Naive thymus-derived CD4-positive, alpha-beta T cell (primary cell): ENCODE results near the gene CLCN1. TPM values are rescaled to one million over a fixed set of nuclear protein-coding genes. Genes with fewer than 3 reads are reported as not detected.

Source experiments
- ATAC-seq: fragments of 150-1000 bp; cut with Tn5 transposase; 2 replicates; pipeline ENCODE4 v1.10.0; 2021; ENCODE audit warnings: mild to moderate bottlenecking, moderate library complexity
- CTCF ChIA-PET: fragments of 350-600 bp; sonication (Branson Sonifier 250); formaldehyde crosslinking; loops from one replicate; lab custom pipeline; 2021; ENCODE audit warnings: antibody characterized with exemption; lab: Charles Lee
- POLR2A ChIA-PET: fragments of 350-600 bp; sonication (Branson Sonifier 250); formaldehyde crosslinking; loops from one replicate; lab custom pipeline; 2021; ENCODE audit warnings: antibody characterized with exemption, inconsistent platforms; lab: Charles Lee
- DNase-seq, 9 donors: peaks; one replicate each; pipeline versions ENCODE4 v3.0.0 to v3.0.0-alpha.2; 2020 to 2022; ENCODE audit warnings: mixed read lengths in 1 of 9
- H3K27ac ChIP-seq: one replicate; pipeline ENCODE4 v1.7.0; 2013; ENCODE audit warnings: mild to moderate bottlenecking, low read depth, low read length, moderate library complexity
- H3K27me3 ChIP-seq, 2 donors: one replicate each; pipeline ENCODE4 v1.7.0; 2013; ENCODE audit warnings: low read length in 2 of 2, mild to moderate bottlenecking in 2 of 2, moderate library complexity in 2 of 2; ENCODE audit not compliant: control insufficient read depth in 2 of 2, insufficient read depth in 2 of 2
- H3K36me3 ChIP-seq, 3 experiments: 1 replicate in 2 of 3; 2 replicates in 1 of 3; pipeline ENCODE4 v1.7.0; 2013; ENCODE audit warnings: low read length in 3 of 3, mild to moderate bottlenecking in 3 of 3, moderate library complexity in 1 of 3; ENCODE audit not compliant: insufficient read depth in 3 of 3, control insufficient read depth in 2 of 3
- H3K4me1 ChIP-seq, 2 donors: one replicate each; pipeline ENCODE4 v1.7.0; 2013; ENCODE audit warnings: low read length in 2 of 2, mild to moderate bottlenecking in 2 of 2, moderate library complexity in 1 of 2; ENCODE audit not compliant: control insufficient read depth in 2 of 2, insufficient read depth in 2 of 2
- H3K4me3 ChIP-seq: 2 replicates; pipeline ENCODE4 v1.7.0; 2013; ENCODE audit warnings: mild to moderate bottlenecking, low read length
- H3K9me3 ChIP-seq, 3 experiments: 1 replicate in 2 of 3; 2 replicates in 1 of 3; pipeline ENCODE4 v1.7.0; 2013; ENCODE audit warnings: low read length in 3 of 3; ENCODE audit not compliant: control insufficient read depth in 2 of 3
- H3K27ac Mint-ChIP-seq, 9 donors: one replicate each; pipeline ENCODE4 v1.8.0; 2020 to 2022; ENCODE audit warnings: mixed read lengths in 9 of 9, mild to moderate bottlenecking in 8 of 9, moderate library complexity in 5 of 9, inconsistent platforms in 2 of 9
- H3K27me3 Mint-ChIP-seq, 5 donors: one replicate each; pipeline ENCODE4 v1.8.0; 2021 to 2022; ENCODE audit warnings: mixed read lengths in 5 of 5, mild to moderate bottlenecking in 1 of 5
- H3K36me3 Mint-ChIP-seq, 5 donors: one replicate each; pipeline ENCODE4 v1.8.0; 2020 to 2022; ENCODE audit warnings: mixed read lengths in 5 of 5, mild to moderate bottlenecking in 3 of 5, inconsistent platforms in 1 of 5
- H3K4me1 Mint-ChIP-seq, 7 donors: one replicate each; pipeline ENCODE4 v1.8.0; 2020 to 2022; ENCODE audit warnings: mixed read lengths in 7 of 7, mild to moderate bottlenecking in 3 of 7, inconsistent platforms in 1 of 7
- H3K4me3 Mint-ChIP-seq, 10 donors: one replicate each; pipeline ENCODE4 v1.8.0; 2020 to 2022; ENCODE audit warnings: mild to moderate bottlenecking in 10 of 10, mixed read lengths in 10 of 10, moderate library complexity in 6 of 10, inconsistent platforms in 2 of 10
- H3K9me3 Mint-ChIP-seq, 11 donors: one replicate each; pipeline ENCODE4 v1.8.0; 2020 to 2022; ENCODE audit warnings: mixed read lengths in 11 of 11, mild to moderate bottlenecking in 4 of 11, inconsistent platforms in 1 of 11, moderate library complexity in 1 of 11
- intact Hi-C, 2 donors: fragments of 100-400 bp; cut with micrococcal nuclease; formaldehyde crosslinking; loops; one replicate each; pipeline ENCODE4 v1.15.1; 2023
- polyA plus RNA-seq, 2 donors: library from polyadenylated mRNA; unstranded; fragments of 300-500 nt; fragmentation: Illumina TruSeq; gene quantifications; one replicate each; pipeline ENCODE4 v1.2.3, GENCODE V29; 2021
- total RNA-seq, 6 experiments: library from RNA in 5 of 6; stranded (reverse) in 5 of 6; gene quantifications; 1 replicate in 5 of 6; 2 replicates in 1 of 6; pipeline ENCODE4 v1.2.3 and lab custom pipeline; 2021 to 2026

Gene CLCN1
- total RNA-seq = under 1 TPM in 2 of 5 experiments, not detected in 3; 0.07 to 0.51 TPM
- polyA plus RNA-seq = not detected
- not detected for total RNA-seq (lab: John Stamatoyannopoulos, UW)

DNA sequence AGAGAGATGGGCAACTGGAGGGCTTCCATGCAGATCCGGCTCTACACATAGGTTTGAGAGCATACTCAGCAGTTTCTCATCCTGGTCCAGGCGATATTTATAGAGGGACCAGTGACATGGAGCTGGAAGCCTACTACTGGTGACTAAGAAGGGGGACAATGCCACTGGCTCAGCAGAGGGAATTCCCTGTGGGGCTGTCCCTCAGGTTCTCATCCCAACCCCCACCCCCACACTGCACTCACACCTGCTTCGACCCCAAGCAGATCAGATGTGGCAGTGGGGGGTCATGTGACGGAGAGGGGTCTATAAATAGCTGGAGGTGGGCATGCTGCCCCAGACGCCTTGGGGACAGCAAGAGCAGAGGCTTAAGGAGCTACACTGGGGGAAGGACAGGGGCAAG, at the start of gene CLCN1:
CLCN1 (plus strand) TSS at position 336 of the 400 bp plus-strand sequence. CDS start 102 bp downstream, outside the sequence.
- DNase-seq (no peak), ATAC-seq (no peak)
- no peak within 1 kb of the TSS for H3K4me3 Mint-ChIP-seq
- H3K27me3 Mint-ChIP-seq = peaks cover 0 to 19% (median 0%) of the 10 kb centered on the region in 5 donors
- H3K9me3 Mint-ChIP-seq = peaks cover 0 to 3% (median 0%) of the 10 kb centered on the region in 11 donors
- H3K4me1 Mint-ChIP-seq = peaks cover 6 to 23% (median 11%) of the 10 kb centered on the region in 7 donors
- Histone ChIP-seq H3K4me3 (no peak within 1 kb of the TSS), H3K27me3 (no peaks in the 10 kb centered on the region), H3K27ac (no peak within 1 kb of the TSS), H3K36me3 (no peaks in the 10 kb centered on the region), H3K9me3 (no peaks in the 10 kb centered on the region), H3K4me1 (peaks cover under 1 to 6% of the 10 kb centered on the region in 2 donors)
- CTCF ChIA-PET = no interaction called here
- H3K36me3 Mint-ChIP-seq = peaks cover 0 to 20% (median 0%) of the 10 kb centered on the region in 5 donors
- intact Hi-C loops = no loop called here
- H3K27ac Mint-ChIP-seq = no peak within 1 kb of the TSS
- POLR2A ChIA-PET = interaction anchor here (1.0 kb wide), 1 partner anchor 11 kb away, joined by 3 read pairs; no protein-coding TSS in a partner anchor

GRCh38 chr7:143269251-143269650, 46.7 kb upstream of the CLCN1 start:
- peaks cover 16 to 55% (median 25%) of the 10 kb centered on the region in 5 donors for H3K36me3 Mint-ChIP-seq
- DNase-seq (no peak), ATAC-seq (no peak)
- peaks cover 20 to 61% (median 37%) of the 10 kb centered on the region in 7 donors for H3K4me1 Mint-ChIP-seq
- no peaks in the 10 kb centered on the region for H3K27me3 Mint-ChIP-seq
- CTCF ChIA-PET = interaction anchor here (0.7 to 1.4 kb wide), 2 partner anchors 29 to 140 kb away, joined by 3 read pairs; no protein-coding TSS in a partner anchor
- Histone ChIP-seq H3K36me3 (peaks cover 0 to 32% (median 13%) of the 10 kb centered on the region in 3 experiments), H3K4me3 (no peak overlapping the region), H3K27ac (no peak overlapping the region), H3K27me3 (no peaks in the 10 kb centered on the region), H3K4me1 (peaks cover 14 to 18% of the 10 kb centered on the region in 2 donors), H3K9me3 (no peaks in the 10 kb centered on the region)
- intact Hi-C loops = no loop called here
- H3K27ac Mint-ChIP-seq = peak overlapping the region in 8 of 9 donors; percentile 5 to 99 (median 80)
- POLR2A ChIA-PET = interaction anchor here (0.8 to 1.6 kb wide), 4 partner anchors 10 to 29 kb away, joined by 3 to 4 read pairs (median 3); partner anchors contain the start of gene CASP2
- H3K4me3 Mint-ChIP-seq = no peak overlapping the region
- H3K9me3 Mint-ChIP-seq = peaks cover 0 to 1% (median 0%) of the 10 kb centered on the region in 11 donors

- Mint-ChIP-seq H3K4me1 (peaks cover 3 to 42% (median 20%) of the 10 kb centered on the region in 7 donors), H3K9me3 (peaks cover 0 to 1% (median 0%) of the 10 kb centered on the region in 11 donors), H3K4me3 (no peak overlapping the region), H3K27ac (peak overlapping the region in 5 of 9 donors; percentile 14 to 74 (median 56)), H3K36me3 (peaks cover 6 to 40% (median 18%) of the 10 kb centered on the region in 5 donors), H3K27me3 (no peaks in the 10 kb centered on the region)
- intact Hi-C loops = no loop called here
- H3K4me3 ChIP-seq = no peak overlapping the region
- ChIA-PET POLR2A (interaction anchor here (0.7 to 2.0 kb wide), 6 partner anchors 11 to 473 kb away, joined by 3 to 5 read pairs (median 4); partner anchors contain the start of gene CASP2), CTCF (interaction anchor here (0.8 kb wide), 1 partner anchor 28 kb away, joined by 3 read pairs; no protein-coding TSS in a partner anchor)
- DNase-seq (no peak), ATAC-seq (no peak)
- peaks cover 0 to 32% (median 8%) of the 10 kb centered on the region in 3 experiments for H3K36me3 ChIP-seq
- peaks cover 0 to 3% of the 10 kb centered on the region in 2 donors for H3K4me1 ChIP-seq
- no peaks in the 10 kb centered on the region for H3K27me3 ChIP-seq
- no peaks in the 10 kb centered on the region for H3K9me3 ChIP-seq
- H3K27ac ChIP-seq = no peak overlapping the region
These were observed 44.7 kb upstream of the CLCN1 start for GRCh38 chr7:143271240-143271639.

DNA sequence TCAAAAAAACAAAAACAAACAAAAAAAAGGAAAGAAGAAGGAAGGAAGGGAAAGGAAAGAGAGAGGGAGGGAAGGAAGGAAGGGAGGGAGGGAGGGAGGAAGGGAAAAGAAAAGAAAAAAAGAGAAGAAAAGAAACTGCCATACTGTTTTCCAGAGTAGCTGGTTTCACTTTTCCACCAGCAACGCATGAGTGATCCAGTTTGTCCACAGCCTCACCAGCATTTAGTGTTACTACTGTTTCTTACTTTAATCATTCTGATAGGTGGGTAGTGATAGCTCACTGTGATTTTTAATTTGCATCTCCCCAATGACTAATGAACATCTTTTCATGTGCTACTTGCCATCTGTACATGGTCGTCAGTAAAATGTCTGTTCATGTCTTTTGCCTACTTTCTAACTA, 43.0 kb upstream of the CLCN1 start:
- CTCF ChIA-PET = interaction anchor here (0.9 to 1.1 kb wide), 2 partner anchors 27 to 32 kb away, joined by 3 to 4 read pairs; no protein-coding TSS in a partner anchor
- POLR2A ChIA-PET = interaction anchor here (0.8 to 10.4 kb wide), 4 partner anchors 9 to 137 kb away, joined by 3 to 115 read pairs (median 4); partner anchors contain the start of genes CASP2 and GSTK1
- H3K4me3 Mint-ChIP-seq = no peak overlapping the region
- ATAC-seq = no peak
- intact Hi-C loops = loop anchor here in 1 of 2 donors (1.0 kb wide), 1 partner anchor 9 kb away; no protein-coding TSS in a partner anchor
- H3K9me3 Mint-ChIP-seq = peaks cover 0 to 1% (median 0%) of the 10 kb centered on the region in 11 donors
- Histone ChIP-seq H3K27ac (no peak overlapping the region), H3K9me3 (no peaks in the 10 kb centered on the region), H3K27me3 (no peaks in the 10 kb centered on the region), H3K36me3 (peaks cover 0 to 21% (median 2%) of the 10 kb centered on the region in 3 experiments), H3K4me1 (no peaks in the 10 kb centered on the region), H3K4me3 (no peak overlapping the region)
- no peak for DNase-seq
- H3K27ac Mint-ChIP-seq = peak overlapping the region in 4 of 9 donors; percentile 28 to 74 (median 54)
- H3K27me3 Mint-ChIP-seq = no peaks in the 10 kb centered on the region
- peaks cover 0 to 29% (median 14%) of the 10 kb centered on the region in 7 donors for H3K4me1 Mint-ChIP-seq
- H3K36me3 Mint-ChIP-seq = peaks cover 4 to 32% (median 17%) of the 10 kb centered on the region in 5 donors

GRCh38 chr7:143279186-143280098, 36.5 kb upstream of the CLCN1 start:
- H3K27me3 ChIP-seq = no peaks in the 10 kb centered on the region
- Mint-ChIP-seq H3K27ac (peak overlapping the region; percentile 46 to 94 (median 85)), H3K4me1 (peaks cover 19 to 42% (median 38%) of the 10 kb centered on the region in 7 donors), H3K4me3 (peak overlapping the region; percentile 29 to 85 (median 75)), H3K27me3 (no peaks in the 10 kb centered on the region), H3K9me3 (no peaks in the 10 kb centered on the region), H3K36me3 (no peaks in the 10 kb centered on the region)
- H3K4me3 ChIP-seq = peak overlapping the region; percentile 42
- peak overlapping the region; percentile 59 for H3K27ac ChIP-seq
- no peaks in the 10 kb centered on the region for H3K36me3 ChIP-seq
- intact Hi-C loops = loop anchor here (1.0 to 2.0 kb wide), 2 partner anchors 9 to 17 kb away; partner anchors contain the start of genes GSTK1 (in 2 of the 2) and CASP2 (in 1 of the 2)
- peak; percentile 83 for ATAC-seq
- POLR2A ChIA-PET = interaction anchor here (0.6 to 10.4 kb wide), 12 partner anchors 8 to 101 kb away, joined by 3 to 115 read pairs (median 5); partner anchors contain the start of genes CASP2 and GSTK1
- peak in 6 of 9 donors; percentile 32 to 57 (median 40) for DNase-seq
- H3K9me3 ChIP-seq = no peaks in the 10 kb centered on the region
- H3K4me1 ChIP-seq = peaks cover 5 to 31% of the 10 kb centered on the region in 2 donors
- CTCF ChIA-PET = interaction anchor here (0.6 to 3.0 kb wide), 10 partner anchors 21 to 800 kb away, joined by 3 to 18 read pairs (median 3); no protein-coding TSS in a partner anchor
